Body of pancreas (tissue), 4 donors: ENCODE data around the gene CYP4F12.

Source experiments
- POLR2A ChIP-seq, 3 donors: fragments of 450-650 bp; IDR thresholded peaks; one replicate each; pipeline ENCODE4 v1.6.1; 2016; ENCODE audit warnings: antibody characterized with exemption in 3 of 3, mild to moderate bottlenecking in 2 of 3
- TF ChIP-seq, protein P1 (sequence below), 7 experiments: fragments of 450-650 bp in 4 of 7; fragments of 200-600 bp in 3 of 7; sonication (generic) in 3 of 7; IDR thresholded peaks; one replicate each; pipeline ENCODE4 v1.5.1; 2016 to 2019; ENCODE audit warnings: antibody characterized with exemption in 7 of 7

DNA sequence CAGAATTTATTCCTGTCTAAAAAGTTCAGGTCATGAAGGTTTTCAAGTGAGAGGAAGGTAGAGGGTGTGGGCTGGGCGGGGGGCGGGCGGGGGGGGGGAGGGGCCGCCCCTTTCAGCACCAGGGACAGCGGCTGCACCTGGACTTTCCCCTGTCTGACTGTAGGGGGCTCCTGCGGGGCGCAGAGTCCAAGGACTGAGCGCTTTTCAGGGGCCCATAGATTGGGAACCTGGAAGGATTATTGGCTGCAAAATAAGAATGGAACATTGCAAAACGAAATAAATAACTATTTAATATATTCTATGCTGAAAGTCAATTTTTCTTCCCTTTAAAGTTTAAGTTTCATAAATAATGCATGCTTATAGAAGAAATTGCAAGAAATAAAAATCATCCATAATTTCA lies 41.1 kb upstream of the CYP4F12 start:
- TF ChIP-seq, protein P1, sequence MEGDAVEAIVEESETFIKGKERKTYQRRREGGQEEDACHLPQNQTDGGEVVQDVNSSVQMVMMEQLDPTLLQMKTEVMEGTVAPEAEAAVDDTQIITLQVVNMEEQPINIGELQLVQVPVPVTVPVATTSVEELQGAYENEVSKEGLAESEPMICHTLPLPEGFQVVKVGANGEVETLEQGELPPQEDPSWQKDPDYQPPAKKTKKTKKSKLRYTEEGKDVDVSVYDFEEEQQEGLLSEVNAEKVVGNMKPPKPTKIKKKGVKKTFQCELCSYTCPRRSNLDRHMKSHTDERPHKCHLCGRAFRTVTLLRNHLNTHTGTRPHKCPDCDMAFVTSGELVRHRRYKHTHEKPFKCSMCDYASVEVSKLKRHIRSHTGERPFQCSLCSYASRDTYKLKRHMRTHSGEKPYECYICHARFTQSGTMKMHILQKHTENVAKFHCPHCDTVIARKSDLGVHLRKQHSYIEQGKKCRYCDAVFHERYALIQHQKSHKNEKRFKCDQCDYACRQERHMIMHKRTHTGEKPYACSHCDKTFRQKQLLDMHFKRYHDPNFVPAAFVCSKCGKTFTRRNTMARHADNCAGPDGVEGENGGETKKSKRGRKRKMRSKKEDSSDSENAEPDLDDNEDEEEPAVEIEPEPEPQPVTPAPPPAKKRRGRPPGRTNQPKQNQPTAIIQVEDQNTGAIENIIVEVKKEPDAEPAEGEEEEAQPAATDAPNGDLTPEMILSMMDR (IDR thresholded peaks at IDR 0.05) = peak in 1 of 7 experiments; percentile 13
- no peak for TF ChIP-seq POLR2A (IDR thresholded peaks at IDR 0.05)
